T47D (cell line): Measurements from ENCODE around the gene PAGE1.

Source experiments
- DNase-seq, 2 experiments: peaks; one replicate each; pipeline versions ENCODE4 v3.0.0 to v3.0.0-alpha.2; 2011 to 2012; ENCODE audit warnings: low read depth in 1 of 2, low spot score in 1 of 2
- JUND ChIP-seq: IDR thresholded peaks from 2 replicates; pipeline ENCODE4 v1.6.1; 2012; ENCODE audit warnings: low read depth
- in situ Hi-C: cut with HindIII; loops from 2 replicates; pipeline ENCODE4 v1.10.0; 2016; ENCODE audit warnings: low sequenced_read_pairs, low pct_unique_long_range_greater_than_20kb

The PAGE1 gene

DNA sequence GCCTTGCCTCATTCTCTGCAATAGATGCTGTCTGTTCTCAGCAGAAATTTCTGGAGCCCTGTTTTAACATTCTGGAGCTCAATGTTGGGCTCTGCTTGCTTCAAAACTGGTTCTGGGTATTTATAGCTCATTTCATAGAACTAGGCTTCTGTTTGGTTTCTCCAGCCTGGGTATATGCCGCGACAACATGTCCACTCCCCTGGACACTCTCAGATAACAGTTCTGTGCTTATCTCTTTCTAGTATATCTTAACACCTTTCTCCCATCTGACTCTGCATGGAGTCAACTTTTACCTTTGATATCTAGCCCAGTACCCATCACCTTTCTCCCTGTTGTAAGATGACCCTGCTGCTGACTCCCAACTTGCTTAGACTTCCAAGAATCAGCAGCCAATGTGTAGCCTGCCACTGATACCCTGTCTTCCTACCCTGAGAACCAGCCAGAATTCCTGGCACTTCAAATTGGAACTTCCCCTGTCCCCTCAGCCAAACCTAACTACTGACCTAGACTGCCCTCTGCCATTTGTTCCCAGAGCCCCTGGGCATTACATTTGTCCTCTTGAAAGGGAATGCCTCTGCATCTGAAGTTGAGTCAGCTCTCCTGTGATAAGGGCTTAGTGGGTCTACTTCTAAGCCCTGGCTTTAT, 20.6 kb downstream of the PAGE1 start:
- TF ChIP-seq JUND = no peak
- DNase-seq = no peak
- in situ Hi-C loops = no loop called here

DNA sequence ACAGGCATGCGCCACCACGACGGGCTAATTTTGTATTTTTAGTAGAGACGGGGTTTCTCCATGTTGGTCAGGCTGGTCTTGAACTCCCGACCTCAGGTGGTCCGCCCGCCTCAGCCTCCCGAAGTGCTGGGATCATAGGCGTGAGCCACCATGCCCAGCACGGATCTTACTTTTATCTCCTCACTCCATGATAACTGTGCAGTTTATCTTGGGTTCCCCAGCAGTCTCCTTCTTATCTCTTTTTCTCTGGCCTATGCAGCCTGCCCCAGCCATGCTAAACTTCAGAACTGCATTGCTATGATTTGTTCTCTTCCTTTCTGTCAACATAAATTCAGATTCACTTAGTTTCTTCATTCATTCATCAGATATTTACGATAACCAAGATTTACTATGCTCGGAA, 22.4 kb downstream of the PAGE1 start:
- in situ Hi-C loops = no loop called here
- no peak for DNase-seq
- no peak for TF ChIP-seq JUND

DNA sequence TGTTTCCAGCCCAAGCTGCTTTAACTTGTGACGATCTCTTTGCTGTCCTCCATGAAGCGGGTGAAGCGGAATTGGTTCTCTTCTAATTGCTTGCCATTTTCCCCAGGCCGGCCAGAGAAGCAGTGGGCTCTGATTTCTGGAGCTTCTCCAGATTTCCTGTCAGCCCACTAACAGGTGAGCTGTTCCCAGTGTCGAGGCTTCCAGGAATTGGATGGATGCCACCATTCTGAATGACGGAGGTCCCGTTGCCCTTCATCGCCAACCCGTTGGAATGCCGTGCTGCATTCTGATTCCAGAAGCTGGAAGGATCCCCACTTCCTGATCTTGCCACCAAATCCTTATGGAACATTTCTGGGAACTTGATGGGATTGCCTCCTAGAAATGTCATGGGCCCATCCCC, 31.0 kb downstream of the PAGE1 start:
- TF ChIP-seq JUND = no peak
- in situ Hi-C loops = no loop called here
- DNase-seq = no peak

DNA sequence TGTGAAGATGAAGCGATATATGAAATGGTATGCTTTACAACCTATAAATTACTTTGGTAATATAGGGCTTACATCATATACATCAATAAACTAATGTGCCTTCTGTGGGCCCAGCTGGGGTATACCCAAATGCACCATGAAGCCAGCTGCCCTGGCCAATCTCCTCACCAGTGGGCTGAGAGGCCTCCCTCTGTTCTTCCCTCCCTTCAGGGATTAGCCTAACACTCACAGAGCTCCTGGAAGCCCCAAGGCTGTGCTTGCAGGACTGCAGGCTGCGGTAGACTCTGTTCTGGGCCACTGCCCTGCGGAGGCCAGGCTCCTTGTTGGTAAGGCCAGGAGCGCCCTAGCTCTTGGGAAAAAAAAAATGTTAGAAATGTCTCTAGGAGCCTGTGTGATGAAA, 33.9 kb downstream of the PAGE1 start:
- in situ Hi-C loops = no loop called here
- no peak for TF ChIP-seq JUND
- no peak for DNase-seq

DNA sequence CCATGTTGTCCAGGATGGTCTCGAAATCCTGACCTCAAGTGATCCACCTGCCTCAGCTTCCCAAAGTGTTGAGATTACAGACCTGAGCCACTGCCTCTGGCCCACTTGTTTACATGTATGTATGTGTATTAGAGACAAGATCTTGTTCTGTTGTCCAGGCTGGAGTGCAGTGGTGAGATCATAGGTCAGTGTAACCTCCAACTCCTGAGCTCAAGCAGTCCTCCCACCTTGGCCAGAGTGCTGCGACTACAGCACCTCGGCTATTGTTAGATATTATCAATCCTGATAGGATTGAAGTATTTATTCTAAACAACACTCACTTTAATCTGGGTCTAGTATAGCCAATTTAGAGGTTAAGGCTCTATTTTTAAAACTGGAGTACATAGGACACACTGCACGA, 36.0 kb downstream of the PAGE1 start:
- in situ Hi-C loops = no loop called here
- no peak for TF ChIP-seq JUND
- peak in 1 of 2 experiments; percentile 5 for DNase-seq

DNA sequence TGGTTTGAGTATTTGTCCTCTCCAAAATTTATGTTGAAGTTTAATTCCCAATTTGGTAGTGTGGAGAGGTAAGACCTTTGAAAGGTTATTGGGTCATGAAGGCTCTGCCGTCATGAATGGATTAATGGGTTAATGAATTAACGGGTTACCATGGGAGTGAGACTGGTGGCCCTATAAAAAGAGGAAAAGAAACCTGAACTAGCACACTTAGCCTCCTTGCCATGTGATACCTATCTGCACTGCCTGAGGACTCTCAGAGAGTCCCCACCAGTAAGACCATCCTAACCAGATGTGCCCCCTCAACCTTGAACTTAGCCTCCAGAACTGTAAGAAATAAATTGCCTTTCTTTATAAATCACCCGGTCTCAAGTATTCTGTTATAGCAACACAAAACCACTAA, 39.3 kb downstream of the PAGE1 start:
- no peak for TF ChIP-seq JUND
- no peak for DNase-seq
- in situ Hi-C loops = no loop called here

DNA sequence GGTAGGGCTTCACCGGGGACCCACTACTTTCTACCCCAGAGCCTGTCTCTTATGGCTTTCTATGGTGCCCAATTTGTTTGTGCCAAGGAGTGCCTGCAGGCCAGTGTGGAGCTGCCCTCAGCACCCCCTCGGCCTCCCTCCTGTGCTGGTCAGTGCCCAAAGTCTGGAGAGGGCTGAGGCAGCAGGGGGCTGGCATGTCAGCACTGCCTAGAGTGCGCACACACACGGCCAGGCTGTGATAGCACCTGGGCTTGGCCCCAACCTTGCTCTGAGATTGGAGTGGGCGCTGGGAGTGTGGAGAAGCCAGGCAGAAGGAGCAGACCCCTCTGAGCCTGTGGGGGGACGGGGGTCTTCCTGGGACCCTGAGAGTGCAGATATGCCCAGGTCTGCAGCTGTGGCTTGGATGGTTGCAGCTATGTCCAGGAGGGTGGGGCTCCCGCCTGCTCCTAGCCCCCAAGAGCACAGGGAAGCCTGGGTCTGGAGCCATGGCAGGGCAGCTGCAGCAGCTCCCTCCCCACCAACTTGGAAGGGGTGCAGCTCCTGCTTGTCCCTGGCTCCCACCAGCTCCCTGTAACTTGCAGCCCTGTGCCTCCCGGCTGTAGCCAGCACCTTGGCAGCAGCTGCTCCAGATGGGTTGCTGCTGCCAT, 50.7 kb downstream of the PAGE1 start:
- TF ChIP-seq JUND = no peak
- in situ Hi-C loops = no loop called here

More for the DNA sequence above, 50.7 kb downstream of the PAGE1 start:
- no peak for DNase-seq
